H1 (cell line): ENCODE results near the gene DLL4. TPM values are rescaled to one million over a fixed set of nuclear protein-coding genes. Genes with fewer than 3 reads are reported as not detected.

Source experiments
- CTCF ChIA-PET: fragments of 300-600 bp; sonication (Branson Sonifier 250); formaldehyde crosslinking; loops from one replicate; lab custom pipeline; 2021; ENCODE audit not compliant: partially characterized antibody; lab: Charles Lee
- POLR2A ChIA-PET: fragments of 300-600 bp; sonication (Branson Sonifier 250); formaldehyde crosslinking; loops from one replicate; lab custom pipeline; 2021; ENCODE audit warnings: inconsistent platforms; ENCODE audit not compliant: partially characterized antibody; lab: Charles Lee
- DNase-seq, 2 experiments: peaks; one replicate each; pipeline versions ENCODE4 v3.0.0 to v3.0.0-alpha.2; 2010 to 2022; ENCODE audit warnings: low spot score in 2 of 2, low read depth in 1 of 2, mixed read lengths in 1 of 2
- FAIRE-seq: peaks from 2 replicates; lab custom pipeline; 2011; peaks lifted over from hg19 to GRCh38; lab: Jason Lieb, UNC
- H2AFZ ChIP-seq: 2 replicates; pipeline ENCODE4 v1.8.1; 2012; ENCODE audit warnings: low read length, inconsistent platforms
- H2AK5ac ChIP-seq: 2 replicates; pipeline ENCODE4 v1.6.1; 2013; ENCODE audit warnings: low read depth, low read length
- H2BK120ac ChIP-seq: replicated peaks from 2 replicates; pipeline ENCODE3; 2013; ENCODE audit warnings: low read depth, low read length, inconsistent platforms
- H2BK12ac ChIP-seq: 2 replicates; pipeline ENCODE4 v1.6.1; 2013; ENCODE audit warnings: low read depth, low read length
- H2BK15ac ChIP-seq: 2 replicates; pipeline ENCODE4 v1.6.1; 2013; ENCODE audit warnings: low read length
- H2BK20ac ChIP-seq: 2 replicates; pipeline ENCODE4 v1.6.1; 2013; ENCODE audit warnings: low read length
- H2BK5ac ChIP-seq: 2 replicates; pipeline ENCODE4 v1.6.1; 2013; ENCODE audit warnings: low read depth, low read length
- H3K14ac ChIP-seq: 2 replicates; pipeline ENCODE4 v1.6.1; 2013; ENCODE audit warnings: inconsistent platforms; ENCODE audit not compliant: insufficient read length
- H3K18ac ChIP-seq: 2 replicates; pipeline ENCODE4 v1.6.1; 2013; ENCODE audit warnings: low read length; ENCODE audit errors: extremely low read depth
- H3K23ac ChIP-seq: 2 replicates; pipeline ENCODE4 v1.6.1; 2013; ENCODE audit warnings: inconsistent platforms; ENCODE audit not compliant: insufficient read length
- H3K23me2 ChIP-seq: 2 replicates; pipeline ENCODE4 v1.6.1; 2013; ENCODE audit warnings: low read depth, low read length
- H3K27ac ChIP-seq: 2 replicates; pipeline ENCODE4 v1.6.1; 2011; ENCODE audit warnings: low read depth, low read length, inconsistent platforms
- H3K27me3 ChIP-seq, 4 experiments: replicated peaks in 1 of 4; 1 replicate in 1 of 4; 2 replicates in 3 of 4; pipeline versions ENCODE4 v1.6.1 to v1.8.1; 2011 to 2013; ENCODE audit warnings: low read length in 3 of 4, mild to moderate bottlenecking in 3 of 4, inconsistent platforms in 2 of 4, mixed read lengths in 2 of 4, moderate library complexity in 1 of 4; ENCODE audit not compliant: control insufficient read depth in 3 of 4, insufficient read depth in 3 of 4; ENCODE audit errors: extremely low read depth in 1 of 4
- H3K36me3 ChIP-seq, 4 experiments: 2 replicates each; pipeline versions ENCODE4 v1.6.1 to v1.8.1; 2011 to 2013; ENCODE audit warnings: mild to moderate bottlenecking in 4 of 4, low read length in 3 of 4, moderate library complexity in 2 of 4, control low read depth in 1 of 4, inconsistent platforms in 1 of 4; ENCODE audit not compliant: insufficient read depth in 4 of 4, control insufficient read depth in 2 of 4
- H3K4ac ChIP-seq: replicated peaks from 2 replicates; pipeline ENCODE3; 2013; ENCODE audit warnings: low read length, low read depth, mixed read lengths, inconsistent platforms; ENCODE audit not compliant: insufficient read length
- H3K4me1 ChIP-seq, 4 experiments: replicated peaks in 1 of 4; 1 replicate in 1 of 4; 2 replicates in 3 of 4; pipeline versions ENCODE4 v1.6.1 to v1.8.1; 2011 to 2013; ENCODE audit warnings: low read length in 3 of 4, inconsistent platforms in 2 of 4, mixed read lengths in 1 of 4; ENCODE audit not compliant: insufficient read depth in 4 of 4, control insufficient read depth in 3 of 4
- H3K4me2 ChIP-seq, 2 experiments: 2 replicates each; pipeline versions ENCODE4 v1.6.1 to v1.8.1; 2011 to 2013; ENCODE audit warnings: low read depth in 2 of 2, low read length in 2 of 2, control low read depth in 1 of 2, inconsistent platforms in 1 of 2, mild to moderate bottlenecking in 1 of 2; ENCODE audit not compliant: insufficient read depth in 1 of 2
- H3K4me3 ChIP-seq, 4 experiments: fragments of 200-600, 300-600 bp in 1 of 4; sonication (generic), shearing (Covaris generic), sonication (Bioruptor Twin) in 1 of 4; 2 replicates each; pipeline versions ENCODE4 v1.5.1 to v1.8.1; 2011 to 2016; ENCODE audit warnings: low read length in 4 of 4, low read depth in 3 of 4, control low read depth in 2 of 4, inconsistent platforms in 2 of 4, mild to moderate bottlenecking in 2 of 4, mixed read lengths in 1 of 4, moderate library complexity in 1 of 4; ENCODE audit not compliant: insufficient read depth in 2 of 4; ENCODE audit errors: extremely low read depth in 1 of 4
- H3K56ac ChIP-seq: replicated peaks from 2 replicates; pipeline ENCODE3; 2013; ENCODE audit warnings: low read depth, mild to moderate bottlenecking, mixed read lengths, low read length, inconsistent platforms; ENCODE audit not compliant: insufficient read length
- H3K79me1 ChIP-seq: 2 replicates; pipeline ENCODE4 v1.6.1; 2013; ENCODE audit warnings: low read depth, low read length, control low read depth
- H3K79me2 ChIP-seq, 2 experiments: 2 replicates each; pipeline versions ENCODE4 v1.6.1 to v1.8.1; 2012 to 2013; ENCODE audit warnings: low read length in 2 of 2, mild to moderate bottlenecking in 2 of 2, inconsistent platforms in 1 of 2; ENCODE audit not compliant: insufficient read depth in 2 of 2, control insufficient read depth in 1 of 2
- H3K9ac ChIP-seq, 4 experiments: replicated peaks in 1 of 4; 1 replicate in 1 of 4; 2 replicates in 3 of 4; pipeline versions ENCODE4 v1.6.1 to v1.8.1; 2011 to 2013; ENCODE audit warnings: low read depth in 3 of 4, low read length in 3 of 4, control low read depth in 2 of 4, mild to moderate bottlenecking in 2 of 4, moderate library complexity in 2 of 4, inconsistent platforms in 1 of 4; ENCODE audit errors: extremely low read depth in 1 of 4
- H3K9me3 ChIP-seq, 2 experiments: 2 replicates each; pipeline versions ENCODE4 v1.6.1 to v1.8.1; 2012 to 2013; ENCODE audit warnings: mild to moderate bottlenecking in 2 of 2, moderate library complexity in 2 of 2, control low read depth in 1 of 2, inconsistent platforms in 1 of 2, low read depth in 1 of 2, low read length in 1 of 2, mixed read lengths in 1 of 2; ENCODE audit not compliant: insufficient read depth in 2 of 2
- H4K20me1 ChIP-seq, 2 experiments: replicated peaks in 1 of 2; 2 replicates each; pipeline versions ENCODE3 to v1.8.1; 2011 to 2013; ENCODE audit warnings: inconsistent platforms in 2 of 2, low read length in 2 of 2, mild to moderate bottlenecking in 1 of 2; ENCODE audit not compliant: insufficient read depth in 2 of 2, control insufficient read depth in 1 of 2
- H4K5ac ChIP-seq: 2 replicates; pipeline ENCODE4 v1.6.1; 2013; ENCODE audit warnings: low read length, low read depth, mixed read lengths, inconsistent platforms; ENCODE audit not compliant: insufficient read length
- H4K8ac ChIP-seq: 2 replicates; pipeline ENCODE4 v1.8.0; 2013; ENCODE audit warnings: mild to moderate bottlenecking, moderate library complexity, low read length, inconsistent platforms; ENCODE audit not compliant: insufficient read depth; ENCODE audit errors: extremely low read depth
- H4K91ac ChIP-seq: replicated peaks from 2 replicates; pipeline ENCODE3; 2013; ENCODE audit warnings: low read length, mixed read lengths, inconsistent platforms; ENCODE audit not compliant: insufficient read length
- BRCA1 ChIP-seq: IDR thresholded peaks from 2 replicates; pipeline ENCODE4 v1.6.1; 2012; ENCODE audit warnings: low read depth, low read length, improper control_type of control experiment
- EZH2 ChIP-seq: fragments of 200-600 bp; sonication (generic); IDR thresholded peaks from 2 replicates; pipeline ENCODE4 v1.7.1; 2012; ENCODE audit warnings: low read depth, mild to moderate bottlenecking, moderate library complexity, low read length, inconsistent platforms; ENCODE audit not compliant: severe bottlenecking
- GTF2F1 ChIP-seq: IDR thresholded peaks from 2 replicates; pipeline ENCODE4 v1.6.1; 2012; ENCODE audit warnings: low read depth, low read length, improper control_type of control experiment, borderline replicate concordance
- SIN3A ChIP-seq, 2 experiments: IDR thresholded peaks in 1 of 2; conservative IDR thresholded peaks in 1 of 2; 2 replicates each; pipeline ENCODE4 v1.6.1; 2011 to 2012; ENCODE audit warnings: low read length in 2 of 2, improper control_type of control experiment in 1 of 2, low read depth in 1 of 2, mild to moderate bottlenecking in 1 of 2
- SP1 ChIP-seq: IDR thresholded peaks from 2 replicates; pipeline ENCODE4 v1.6.1; 2011; ENCODE audit warnings: low read depth, low read length
- TAF7 ChIP-seq: optimal IDR thresholded peaks from 2 replicates; pipeline ENCODE3; 2011; ENCODE audit warnings: low read depth, mild to moderate bottlenecking, inconsistent platforms, low read length, moderate library complexity, borderline replicate concordance
- WGBS, 2 experiments: shearing (Covaris generic) in 1 of 2; methylation state at CpG; one replicate each; pipeline versions ENCODE4 v1.1.6 to v1.1.7; 2013 to 2015; ENCODE audit warnings: low lambda C conversion rate in 2 of 2, mixed read lengths in 2 of 2, inconsistent platforms in 1 of 2, low coverage in 1 of 2, missing lambda C conversion rate in 1 of 2; ENCODE audit not compliant: insufficient replicate concordance in 2 of 2, insufficient coverage in 1 of 2, insufficient read length in 1 of 2; ENCODE audit errors: extremely low coverage in 1 of 2, missing lambda C conversion rate in 1 of 2; 5-methylcytosine and 5-hydroxymethylcytosine counted together
- polyA plus RNA-seq, 7 experiments: library from polyadenylated mRNA; depleted of rRNA in 3 of 7; stranded (reverse) in 5 of 7; unstranded in 2 of 7; fragments of >200 nt in 5 of 7; fragments of 200-250 nt in 2 of 7; gene quantifications; 1 replicate in 5 of 7; 2 replicates in 1 of 7; 4 replicates in 1 of 7; pipeline versions ENCODE4 v1.2.1 to v1.2.3, GENCODE V29; 2011 to 2013; ENCODE audit warnings: missing spikeins in 2 of 7, mixed read lengths in 2 of 7
- total RNA-seq: library from RNA; stranded (reverse); fragmentation: NEBNext Ultra II Directional; extraction: Animal tissue kit (Norgen Biotek cat#: 25700); gene quantifications from 2 replicates; pipeline ENCODE4 v1.2.1, GENCODE V29; 2021

Gene DLL4
- total and polyA plus RNA-seq, 2 of the 8 experiments (the other 6 are each of a cell fraction or from before 2014, with no cell fraction given) = 0.23 to 0.60 TPM

DNA sequence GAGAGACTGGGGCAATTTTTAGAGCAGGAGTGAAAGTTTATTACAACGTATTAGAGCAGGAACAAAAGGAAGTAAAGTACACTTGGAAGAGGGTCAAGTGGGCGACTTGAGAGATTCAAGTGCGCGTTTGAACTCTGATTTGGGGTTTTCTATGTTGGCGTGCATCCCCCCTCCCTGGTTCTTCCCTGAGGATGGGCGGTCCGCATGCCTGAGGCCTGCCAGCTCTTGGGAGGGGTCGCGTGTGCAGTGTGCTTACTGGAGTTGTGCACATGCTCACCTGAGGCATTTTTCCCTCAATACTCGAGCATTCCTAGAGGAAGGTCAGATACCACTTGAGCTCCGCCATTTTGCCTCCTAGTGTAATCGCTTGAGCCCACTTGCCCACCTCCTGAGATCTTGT, 13.7 kb downstream of the DLL4 start:
- H3K18ac ChIP-seq = no peak overlapping the region
- H2BK15ac ChIP-seq = peak overlapping the region; percentile 46; the same call in 1 of the 2 replicates
- H2BK20ac ChIP-seq = no peak overlapping the region
- no peak overlapping the region for H3K27ac ChIP-seq
- no peaks in the 10 kb centered on the region for H3K79me1 ChIP-seq
- H2BK120ac ChIP-seq = no peak overlapping the region
- H2BK12ac ChIP-seq = no peak overlapping the region
- no peak overlapping the region for H3K14ac ChIP-seq
- H3K9ac ChIP-seq = no peak overlapping the region
- WGBS, 2 experiments = 92% methylated on average over 12 of the region's 12 CpGs; no CpG with 5 or more reads in 1 of the 2 experiments
- ChIA-PET POLR2A (interaction anchor here (1.0 to 43.8 kb wide), 8 partner anchors 7 to 99 kb away, joined by 3 to 1505 read pairs (median 5); partner anchors contain the start of genes CHAC1, DLL4 and SPINT1), CTCF (interaction anchor here (1.3 to 33.1 kb wide), 17 partner anchors 9 to 155 kb away, joined by 3 to 590 read pairs (median 14); partner anchors contain the start of genes CHAC1, DLL4 and VPS18)
- H3K4me1 ChIP-seq = peaks cover 0 to 21% (median 12%) of the 10 kb centered on the region in 4 experiments; a peak in 6 of 7 replicates
- no peak overlapping the region for H4K8ac ChIP-seq
- FAIRE-seq = no peak
- H4K20me1 ChIP-seq = no peaks in the 10 kb centered on the region
- no peak overlapping the region for H2AFZ ChIP-seq
- H3K23ac ChIP-seq = no peak overlapping the region
- peak overlapping the region in 1 of 2 experiments; percentile 64; a peak in 1 of 4 replicates for H3K4me2 ChIP-seq
- H3K4me3 ChIP-seq = no peak overlapping the region
- no peak overlapping the region for H4K91ac ChIP-seq
- H4K5ac ChIP-seq = no peak overlapping the region
- H2BK5ac ChIP-seq = no peak overlapping the region
- H3K27me3 ChIP-seq = peaks cover 0 to 25% (median 15%) of the 10 kb centered on the region in 4 experiments; a peak in 6 of 7 replicates
- no peaks in the 10 kb centered on the region for H3K79me2 ChIP-seq
- peaks cover 5% of the 10 kb centered on the region; the same call in 1 of the 2 replicates for H3K23me2 ChIP-seq
- no peak overlapping the region for H3K56ac ChIP-seq
- no peak overlapping the region for H3K4ac ChIP-seq
- H3K36me3 ChIP-seq = no peaks in the 10 kb centered on the region
- 0 out of 2 replicates have a peak overlapping the region, but pooled peaks have one; percentile 29 for H2AK5ac ChIP-seq
- H3K9me3 ChIP-seq = no peaks in the 10 kb centered on the region
- DNase-seq = no peak
- no peak for TF ChIP-seq EZH2
- TF ChIP-seq BRCA1 = no peak
- TF ChIP-seq SP1 = no peak
- no peak for TF ChIP-seq GTF2F1
- TF ChIP-seq TAF7 = no peak
- TF ChIP-seq SIN3A (conservative IDR thresholded peaks at IDR 0.05 in 1 of 2, IDR thresholded peaks at IDR 0.05 in 1 of 2; ENCODE audit: low read depth in 1 of 2, low read length in 2 of 2) = no peak
